ENCODE measurements around the gene GFRAL. TPM values are rescaled to one million over a fixed set of nuclear protein-coding genes. Genes with fewer than 3 reads are reported as not detected.

Gene GFRAL
- total RNA-seq, 1 donor from 2014 or later: not detected

GRCh38 chr6:55443238-55444134, 116.2 kb downstream of the GFRAL start:
- TF ChIP-seq CTCF (IDR thresholded peaks at IDR 0.05; ENCODE audit: unreplicated experiment): no peak
- H3K27me3 Mint-ChIP-seq (ENCODE audit: unreplicated experiment): no peaks in the 10 kb centered on the region
- no peak overlapping the region for H3K27ac Mint-ChIP-seq (ENCODE audit: unreplicated experiment)
- H3K9me3 Mint-ChIP-seq (ENCODE audit: unreplicated experiment): no peaks in the 10 kb centered on the region
- H3K36me3 Mint-ChIP-seq (ENCODE audit: low read depth, unreplicated experiment): no peaks in the 10 kb centered on the region
- DNase-seq (ENCODE audit: low spot score): no peak
- H3K4me1 Mint-ChIP-seq (ENCODE audit: unreplicated experiment): no peaks in the 10 kb centered on the region
- H3K4me3 Mint-ChIP-seq (ENCODE audit: unreplicated experiment): no peak overlapping the region

GRCh38 chr6:55445648-55446204, 118.5 kb downstream of the GFRAL start:
- Mint-ChIP-seq H3K36me3 (ENCODE audit: low read depth, unreplicated experiment) (no peaks in the 10 kb centered on the region), H3K27ac (ENCODE audit: unreplicated experiment) (no peak overlapping the region), H3K4me3 (ENCODE audit: unreplicated experiment) (no peak overlapping the region), H3K4me1 (ENCODE audit: unreplicated experiment) (no peaks in the 10 kb centered on the region), H3K27me3 (ENCODE audit: unreplicated experiment) (no peaks in the 10 kb centered on the region), H3K9me3 (ENCODE audit: unreplicated experiment) (no peaks in the 10 kb centered on the region)
- DNase-seq (ENCODE audit: low spot score): peak; percentile 6
- peak; percentile 76 for TF ChIP-seq CTCF (IDR thresholded peaks at IDR 0.05; ENCODE audit: unreplicated experiment)

GRCh38 chr6:55447891-55448290, 120.6 kb downstream of the GFRAL start:
- H3K27ac Mint-ChIP-seq (ENCODE audit: unreplicated experiment): no peak overlapping the region
- H3K36me3 Mint-ChIP-seq (ENCODE audit: low read depth, unreplicated experiment): no peaks in the 10 kb centered on the region
- no peaks in the 10 kb centered on the region for H3K27me3 Mint-ChIP-seq (ENCODE audit: unreplicated experiment)
- no peak overlapping the region for H3K4me3 Mint-ChIP-seq (ENCODE audit: unreplicated experiment)
- TF ChIP-seq CTCF (IDR thresholded peaks at IDR 0.05; ENCODE audit: unreplicated experiment): no peak
- no peaks in the 10 kb centered on the region for H3K9me3 Mint-ChIP-seq (ENCODE audit: unreplicated experiment)
- no peaks in the 10 kb centered on the region for H3K4me1 Mint-ChIP-seq (ENCODE audit: unreplicated experiment)
- no peak for DNase-seq (ENCODE audit: low spot score)

GRCh38 chr6:55448451-55448850, 121.2 kb downstream of the GFRAL start:
- Mint-ChIP-seq H3K36me3 (ENCODE audit: low read depth, unreplicated experiment) (no peaks in the 10 kb centered on the region), H3K27me3 (ENCODE audit: unreplicated experiment) (no peaks in the 10 kb centered on the region), H3K4me1 (ENCODE audit: unreplicated experiment) (no peaks in the 10 kb centered on the region), H3K4me3 (ENCODE audit: unreplicated experiment) (no peak overlapping the region), H3K9me3 (ENCODE audit: unreplicated experiment) (no peaks in the 10 kb centered on the region), H3K27ac (ENCODE audit: unreplicated experiment) (no peak overlapping the region)
- TF ChIP-seq CTCF (IDR thresholded peaks at IDR 0.05; ENCODE audit: unreplicated experiment): no peak
- no peak for DNase-seq (ENCODE audit: low spot score)

- DNase-seq (ENCODE audit: low spot score): peak; percentile 9
- no peak overlapping the region for H3K27ac Mint-ChIP-seq (ENCODE audit: unreplicated experiment)
- no peaks in the 10 kb centered on the region for H3K36me3 Mint-ChIP-seq (ENCODE audit: low read depth, unreplicated experiment)
- H3K27me3 Mint-ChIP-seq (ENCODE audit: unreplicated experiment): no peaks in the 10 kb centered on the region
- peak; percentile 14 for TF ChIP-seq CTCF (IDR thresholded peaks at IDR 0.05; ENCODE audit: unreplicated experiment)
- H3K9me3 Mint-ChIP-seq (ENCODE audit: unreplicated experiment): no peaks in the 10 kb centered on the region
- no peaks in the 10 kb centered on the region for H3K4me1 Mint-ChIP-seq (ENCODE audit: unreplicated experiment)
- no peak overlapping the region for H3K4me3 Mint-ChIP-seq (ENCODE audit: unreplicated experiment)
These were observed 122.0 kb downstream of the GFRAL start for GRCh38 chr6:55449225-55449624.
